ENCODE results near the gene KCNA1.

The KCNA1 gene

DNA sequence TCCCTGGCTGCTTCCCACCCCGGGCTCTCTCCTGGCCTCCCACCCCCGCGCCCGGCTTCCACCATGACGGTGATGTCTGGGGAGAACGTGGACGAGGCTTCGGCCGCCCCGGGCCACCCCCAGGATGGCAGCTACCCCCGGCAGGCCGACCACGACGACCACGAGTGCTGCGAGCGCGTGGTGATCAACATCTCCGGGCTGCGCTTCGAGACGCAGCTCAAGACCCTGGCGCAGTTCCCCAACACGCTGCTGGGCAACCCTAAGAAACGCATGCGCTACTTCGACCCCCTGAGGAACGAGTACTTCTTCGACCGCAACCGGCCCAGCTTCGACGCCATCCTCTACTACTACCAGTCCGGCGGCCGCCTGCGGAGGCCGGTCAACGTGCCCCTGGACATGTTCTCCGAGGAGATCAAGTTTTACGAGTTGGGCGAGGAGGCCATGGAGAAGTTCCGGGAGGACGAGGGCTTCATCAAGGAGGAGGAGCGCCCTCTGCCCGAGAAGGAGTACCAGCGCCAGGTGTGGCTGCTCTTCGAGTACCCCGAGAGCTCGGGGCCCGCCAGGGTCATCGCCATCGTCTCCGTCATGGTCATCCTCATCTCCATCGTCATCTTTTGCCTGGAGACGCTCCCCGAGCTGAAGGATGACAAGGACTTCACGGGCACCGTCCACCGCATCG, 1.8 kb downstream of the KCNA1 start:
- DNase-seq, result no peak

DNA sequence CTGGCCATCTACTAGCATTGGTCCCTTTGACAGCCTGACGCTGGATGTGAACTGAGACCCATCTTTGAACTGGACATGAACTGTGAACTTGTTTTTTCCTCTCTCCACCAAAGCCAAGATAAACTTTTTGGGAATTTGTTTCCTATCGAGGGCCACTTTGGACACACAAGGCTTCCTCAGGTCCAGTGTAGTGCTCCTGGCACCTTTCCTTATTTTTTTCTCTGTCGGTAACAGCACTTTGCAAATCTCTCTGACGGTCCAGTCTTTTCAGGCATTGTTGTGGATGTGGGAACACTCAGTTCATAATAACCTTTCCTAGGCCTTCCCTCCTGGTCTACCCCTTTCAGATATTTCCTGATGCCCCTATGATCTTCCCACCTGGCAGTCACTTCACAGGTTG, 5.0 kb downstream of the KCNA1 start:
- no peak for DNase-seq

DNA sequence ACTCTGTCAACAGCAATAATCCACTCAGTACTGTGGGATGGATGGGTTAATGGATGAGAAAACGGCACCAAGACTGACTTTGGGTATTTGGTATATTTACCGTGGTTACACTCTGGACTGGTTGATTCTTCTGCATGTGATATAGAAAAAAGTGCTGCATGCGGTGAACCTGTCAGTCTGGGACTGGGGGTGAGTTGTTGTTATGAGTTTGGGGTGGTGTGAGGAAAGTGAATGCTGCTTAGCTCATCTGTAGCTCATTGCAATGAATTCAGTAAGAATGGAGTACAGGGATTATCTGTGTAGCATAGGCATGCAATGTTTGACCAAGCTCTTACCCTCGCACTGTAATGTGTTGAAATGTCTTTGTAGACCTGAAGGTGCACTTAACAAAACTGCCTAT, 6.0 kb downstream of the KCNA1 start:
- DNase-seq, result no peak

DNA sequence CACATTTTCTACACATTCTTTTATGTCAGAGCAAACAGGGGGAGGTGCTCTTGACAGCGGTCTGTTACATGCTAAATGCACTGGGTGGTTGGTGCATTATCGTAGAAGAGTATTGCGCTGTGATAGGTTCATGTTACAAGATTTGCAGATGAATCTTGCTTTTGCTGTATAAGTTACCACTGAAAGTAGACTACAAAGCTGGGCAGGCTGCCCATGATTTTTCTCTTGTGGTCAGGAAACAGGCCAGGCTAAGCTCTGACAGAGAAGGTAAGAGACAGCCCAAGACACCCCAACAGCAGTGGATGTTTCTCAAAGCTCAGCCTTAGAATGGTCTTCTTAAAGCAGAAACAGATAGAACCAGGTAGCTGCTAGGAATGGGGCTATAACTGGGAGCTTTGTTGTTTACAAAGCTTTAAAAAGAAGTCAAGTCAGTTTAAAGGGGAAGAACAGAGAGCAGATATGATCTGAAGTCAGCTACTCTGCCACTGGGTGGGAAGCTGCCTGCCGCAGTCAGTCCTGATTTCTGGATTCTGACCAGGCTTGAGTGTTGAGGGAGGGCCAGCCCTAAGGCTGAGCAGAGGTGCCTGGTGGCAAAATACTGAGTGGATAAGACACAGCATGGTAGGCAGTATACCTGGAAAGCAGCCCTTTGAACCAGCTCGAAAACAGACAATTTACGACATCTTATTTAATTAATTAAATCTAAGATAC, 9.4 kb downstream of the KCNA1 start:
- no peak for DNase-seq

DNA sequence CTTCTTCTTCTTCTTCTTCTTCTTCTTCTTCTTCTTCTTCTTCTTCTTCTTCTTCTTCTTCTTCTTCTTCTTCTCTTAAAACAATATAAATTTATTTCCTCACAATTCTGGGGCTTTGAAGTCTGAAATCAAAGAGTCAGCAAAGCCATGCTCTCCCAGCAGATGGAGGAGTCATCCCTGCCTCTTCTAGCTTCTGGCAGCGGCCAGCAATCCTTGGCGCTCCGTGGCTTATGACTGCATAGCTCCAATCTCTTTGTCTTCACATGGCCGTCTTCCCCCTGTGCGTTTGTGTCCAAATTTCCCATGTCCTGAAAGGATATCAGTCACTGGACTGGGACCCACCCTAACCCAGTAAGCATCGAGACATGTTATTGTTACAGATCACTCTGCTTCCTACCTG, 22.9 kb downstream of the KCNA1 start:
- no peak for DNase-seq

DNA sequence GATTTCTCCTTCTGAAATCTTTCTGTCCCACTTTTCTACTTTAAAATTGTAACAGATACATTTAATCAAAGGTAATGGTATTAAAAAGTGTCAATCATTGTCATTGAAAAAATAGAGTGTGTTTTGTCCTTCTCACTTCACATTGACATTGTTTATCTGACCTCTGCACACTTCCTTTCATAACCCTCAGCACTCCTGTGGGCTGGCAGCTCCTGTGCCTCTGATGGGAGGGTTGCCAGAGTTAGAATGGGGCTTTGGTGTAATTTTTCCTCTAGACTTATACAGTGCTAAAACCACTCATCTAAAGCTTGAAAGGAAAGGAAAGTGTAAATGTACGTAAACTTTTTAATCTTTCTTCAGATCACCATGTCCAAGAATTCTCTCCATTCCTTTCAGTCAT, 23.7 kb downstream of the KCNA1 start:
- no peak for DNase-seq

DNA sequence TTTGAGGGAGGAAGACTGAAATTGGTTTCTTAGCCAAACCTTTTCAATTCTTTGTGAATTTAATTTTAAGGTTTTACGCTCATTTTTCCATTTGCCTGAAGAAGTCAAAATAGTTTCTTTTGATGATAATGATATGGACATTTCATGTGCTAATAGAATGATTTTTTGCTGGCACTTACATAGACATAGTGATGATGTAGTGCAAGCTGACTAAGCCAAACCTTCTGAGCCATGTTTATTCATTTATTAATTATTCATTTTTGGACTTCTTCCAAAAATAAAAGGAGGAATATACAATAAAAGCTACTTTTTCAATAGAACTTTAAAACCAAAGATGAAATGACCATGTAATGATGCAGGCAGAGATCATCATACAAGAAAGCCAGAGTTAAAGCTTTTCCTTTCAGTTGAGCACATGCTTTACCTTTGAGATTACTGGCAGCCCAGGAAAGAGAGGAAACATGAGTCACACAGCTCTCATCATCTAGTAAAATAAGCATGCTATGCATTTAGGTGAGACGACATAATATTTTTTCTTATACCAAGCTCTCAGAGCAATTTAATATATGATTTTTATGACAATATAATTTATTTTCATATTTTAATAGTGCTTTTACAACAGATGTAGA, 24.8 kb downstream of the KCNA1 start:
- DNase-seq, result no peak

DNA sequence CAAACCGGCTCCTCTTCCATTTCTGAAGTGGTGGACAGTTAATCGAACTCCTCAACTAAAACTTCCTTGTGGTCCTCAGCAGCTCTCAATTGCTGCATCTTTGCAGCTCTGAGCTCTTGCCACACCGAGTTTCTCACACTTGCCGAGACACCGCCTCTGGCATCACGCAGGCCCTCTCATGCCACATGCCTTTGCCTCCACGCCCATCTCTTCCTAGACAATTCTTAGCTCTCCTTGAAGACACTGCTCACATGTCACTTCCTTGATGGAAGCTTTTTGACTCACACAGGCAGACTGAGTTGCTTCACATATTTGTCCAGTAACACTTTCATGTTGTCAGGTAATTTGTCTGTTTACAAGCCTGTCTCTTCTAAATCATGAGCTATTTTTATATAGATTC, 29.2 kb downstream of the KCNA1 start:
- DNase-seq, result no peak

DNA sequence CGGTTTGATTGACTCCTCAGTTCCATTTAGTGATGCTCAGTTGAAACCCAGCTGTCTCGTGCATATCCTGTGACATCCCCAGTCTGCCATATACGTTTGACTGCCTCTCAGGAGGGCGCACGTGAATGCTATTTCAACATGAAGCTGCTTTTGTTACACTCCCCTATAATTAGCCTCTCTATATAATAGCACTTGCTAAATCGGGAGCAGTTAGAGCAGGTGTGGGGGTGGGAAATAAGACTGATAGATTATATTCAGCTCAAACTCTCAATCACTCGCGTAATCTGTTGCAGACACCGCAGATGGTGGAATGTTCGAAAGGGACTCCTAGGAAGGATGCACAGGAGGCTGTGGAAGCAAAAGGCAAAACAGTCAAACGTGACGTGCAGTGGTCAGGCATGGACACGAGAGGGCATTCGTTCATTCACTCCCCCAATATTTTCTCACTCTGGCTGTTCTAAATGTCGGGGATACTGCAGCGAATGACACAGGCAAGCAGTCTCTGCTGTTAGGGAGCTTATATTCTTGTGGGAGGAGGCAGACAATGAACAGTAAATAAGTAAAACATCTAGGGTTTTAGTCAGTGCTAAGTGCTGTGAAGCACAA, 29.8 kb downstream of the KCNA1 start:
- peak; percentile 61 for DNase-seq

DNA sequence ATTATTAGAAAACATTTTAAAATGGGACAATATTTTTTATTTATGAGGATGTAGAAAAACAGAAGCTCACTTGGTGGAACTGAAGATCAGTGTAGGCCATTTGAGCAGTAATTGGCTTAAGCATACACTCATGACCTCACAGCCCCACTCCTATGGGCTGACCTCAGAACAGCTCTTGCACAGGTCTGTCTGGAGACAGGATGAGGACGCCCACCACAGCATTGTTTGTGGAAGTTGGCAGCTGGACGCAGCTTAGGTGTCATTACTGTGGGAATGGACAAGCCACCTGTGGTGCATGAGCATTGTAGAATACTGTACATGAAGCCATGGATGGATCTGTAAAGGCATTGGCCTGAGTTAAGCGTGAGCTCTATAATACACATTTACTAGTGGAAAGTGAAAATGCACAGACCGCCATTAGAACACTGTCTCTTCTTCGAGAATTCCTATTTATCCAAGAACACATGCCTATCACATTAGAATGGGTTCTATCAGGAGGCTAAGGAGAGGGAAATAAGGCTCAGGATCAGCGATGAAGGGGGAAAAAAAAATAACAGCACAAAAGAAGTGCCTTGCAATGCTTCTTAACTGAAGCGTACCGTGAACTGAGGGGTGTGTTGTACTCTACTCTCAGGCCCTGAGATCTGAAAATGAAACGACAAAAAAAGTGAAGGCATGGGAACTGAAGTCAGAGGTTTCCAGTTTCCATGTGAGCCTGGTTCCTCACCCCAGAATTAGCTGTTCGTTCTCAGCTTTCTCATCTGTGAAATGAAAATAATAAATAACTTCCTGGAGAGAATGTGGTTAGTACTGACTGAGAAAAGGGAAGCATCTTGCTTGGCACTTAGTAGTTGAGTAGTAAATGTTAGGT, 33.6 kb downstream of the KCNA1 start:
- DNase-seq, result no peak

DNA sequence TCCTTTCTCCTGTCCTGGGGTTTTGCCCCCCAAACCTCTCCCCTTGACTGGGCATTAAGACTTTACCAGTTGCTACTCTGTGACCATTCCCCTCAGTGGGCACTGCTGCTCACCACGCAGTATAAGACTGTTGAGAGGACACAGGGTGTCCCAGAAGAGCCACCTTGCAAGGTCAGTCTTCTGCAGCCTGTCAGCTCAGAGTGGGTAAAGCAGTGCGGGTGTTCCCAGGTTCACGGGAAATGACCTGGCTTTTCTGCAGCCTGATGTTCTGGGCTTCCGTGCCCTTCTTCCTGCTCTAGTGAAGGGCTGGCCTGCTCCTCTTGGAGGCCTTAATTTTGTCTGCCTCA, 34.2 kb downstream of the KCNA1 start:
- DNase-seq, result no peak

DNA sequence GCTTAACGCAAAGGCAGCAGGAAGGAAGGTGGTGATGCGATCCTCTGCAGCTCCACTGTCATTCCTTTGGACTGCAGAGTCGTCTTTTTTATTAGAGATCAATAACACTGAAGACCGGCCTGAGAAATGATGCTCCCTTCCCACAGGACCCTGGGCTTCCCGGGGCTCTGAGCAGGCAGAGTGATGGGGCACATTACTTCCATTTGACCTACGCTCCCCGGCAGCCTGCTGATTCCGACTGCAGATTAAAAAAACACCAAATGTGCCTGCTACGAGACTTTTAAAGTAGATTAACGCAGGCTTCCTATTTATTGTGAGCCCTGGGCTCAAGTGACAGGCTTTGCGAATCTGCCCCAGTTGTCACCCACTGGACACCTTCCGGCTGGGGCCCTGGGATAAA, 37.5 kb downstream of the KCNA1 start:
- no peak for DNase-seq

DNA sequence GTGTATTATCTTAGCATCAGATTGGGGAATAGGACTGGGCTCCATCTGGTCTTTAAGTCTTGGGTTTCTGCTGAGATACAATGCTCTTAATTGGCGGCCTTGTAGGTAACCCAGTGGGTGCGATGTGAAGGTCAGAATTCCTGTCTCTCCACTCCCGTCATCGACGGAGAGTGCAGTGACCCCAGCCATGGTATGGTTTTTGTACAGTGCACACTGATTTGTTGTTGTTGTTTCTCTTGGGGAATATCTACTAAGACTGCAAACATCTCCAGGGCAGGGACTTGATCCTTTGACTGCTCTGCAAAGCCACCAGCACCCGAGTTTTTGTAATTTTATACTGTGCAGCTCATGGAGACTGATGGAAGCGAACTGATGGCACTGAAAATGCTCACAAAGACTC, 41.4 kb downstream of the KCNA1 start:
- DNase-seq, result no peak

DNA sequence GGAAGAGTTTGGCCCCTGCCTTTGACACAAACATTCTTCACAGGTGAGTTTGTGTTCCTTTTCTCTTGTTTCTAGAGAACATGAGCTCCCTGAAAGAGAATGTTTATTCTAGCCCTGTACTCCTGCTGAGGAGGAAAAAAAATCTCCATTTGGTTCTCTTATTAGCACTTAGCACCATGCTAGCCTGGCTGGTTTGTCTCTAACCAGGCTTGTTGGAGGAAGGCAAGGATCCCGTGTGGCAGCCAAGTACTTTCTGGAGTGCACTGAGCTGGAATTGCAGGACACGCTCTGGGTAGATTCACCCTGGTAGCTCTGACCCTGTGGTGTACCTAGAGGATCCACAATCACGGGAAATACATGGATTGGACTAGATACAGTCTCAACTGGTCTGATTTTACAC, 41.9 kb downstream of the KCNA1 start:
- no peak for DNase-seq

DNA sequence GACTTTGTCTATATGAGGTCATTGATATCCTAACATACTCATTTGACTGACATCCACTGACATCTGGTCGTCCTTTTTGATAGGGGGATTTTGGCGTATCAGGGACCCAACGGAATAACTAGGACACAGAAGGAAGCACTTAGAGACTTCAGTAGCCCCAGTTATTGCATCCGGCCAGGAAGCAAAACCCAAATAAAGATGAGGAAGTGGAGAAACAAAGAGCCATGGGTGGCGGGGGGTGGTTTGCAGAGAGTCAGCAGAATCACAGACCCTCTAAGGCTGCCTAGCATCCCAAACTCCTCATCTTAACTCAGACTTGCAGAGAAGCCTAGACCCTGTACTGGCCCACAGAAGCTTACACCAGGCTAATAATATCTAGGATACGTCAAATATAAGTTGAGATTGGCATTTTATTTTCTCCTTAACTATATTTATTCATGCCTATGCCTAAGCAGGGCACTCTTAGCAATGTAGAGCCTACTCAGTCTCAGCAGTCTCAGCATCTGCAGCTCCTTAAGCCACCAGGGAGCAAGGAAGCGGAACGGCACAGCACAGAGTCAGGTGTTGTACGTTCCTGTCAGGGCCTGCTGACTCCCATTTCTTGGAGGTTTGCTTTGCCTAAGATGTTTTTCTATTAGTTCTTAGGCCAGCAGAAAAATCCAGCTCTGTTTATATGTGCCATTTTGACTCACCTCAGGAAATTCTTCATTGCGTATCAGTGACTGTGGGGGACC, 45.1 kb downstream of the KCNA1 start:
- no peak for DNase-seq

DNA sequence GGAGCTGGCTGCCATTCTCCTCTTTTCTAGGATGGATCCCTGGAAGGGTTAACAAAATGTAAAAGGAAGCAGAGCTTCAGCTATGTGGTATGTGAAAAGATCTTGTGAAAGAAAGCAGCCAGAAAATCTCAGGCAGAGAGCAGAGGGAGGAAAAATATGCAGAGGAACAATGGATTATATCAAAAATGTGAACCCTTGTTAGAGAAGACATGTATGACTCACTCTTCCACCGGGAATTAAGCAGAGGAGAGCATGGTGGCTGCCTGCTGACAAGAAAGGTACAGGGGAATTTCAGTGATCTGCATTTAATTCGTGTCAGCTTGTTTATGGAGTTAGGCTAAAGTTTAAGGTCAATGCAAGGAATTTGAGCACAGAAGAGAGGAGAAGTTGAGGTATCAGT, 46.3 kb downstream of the KCNA1 start:
- no peak for DNase-seq

DNA sequence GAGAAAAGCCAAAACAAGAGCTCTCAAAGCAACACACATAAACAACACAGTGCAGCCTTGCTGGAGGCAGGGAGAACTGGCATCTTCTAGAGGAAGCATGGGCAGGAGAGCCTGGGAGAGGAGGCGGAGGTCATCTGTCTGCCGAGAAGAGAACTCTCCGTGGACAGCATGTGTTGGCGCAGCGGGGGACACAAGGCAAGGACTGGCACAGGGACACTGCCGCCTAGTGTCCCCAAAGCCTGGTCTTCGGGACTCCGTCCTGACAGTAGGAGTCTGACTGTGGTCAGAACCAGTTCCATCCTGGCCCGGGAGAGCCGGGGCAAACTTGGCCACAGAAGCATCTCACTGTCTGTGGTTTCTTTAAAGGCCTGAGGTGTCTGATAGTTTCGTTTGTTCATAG, 47.3 kb downstream of the KCNA1 start:
- DNase-seq, result no peak

DNA sequence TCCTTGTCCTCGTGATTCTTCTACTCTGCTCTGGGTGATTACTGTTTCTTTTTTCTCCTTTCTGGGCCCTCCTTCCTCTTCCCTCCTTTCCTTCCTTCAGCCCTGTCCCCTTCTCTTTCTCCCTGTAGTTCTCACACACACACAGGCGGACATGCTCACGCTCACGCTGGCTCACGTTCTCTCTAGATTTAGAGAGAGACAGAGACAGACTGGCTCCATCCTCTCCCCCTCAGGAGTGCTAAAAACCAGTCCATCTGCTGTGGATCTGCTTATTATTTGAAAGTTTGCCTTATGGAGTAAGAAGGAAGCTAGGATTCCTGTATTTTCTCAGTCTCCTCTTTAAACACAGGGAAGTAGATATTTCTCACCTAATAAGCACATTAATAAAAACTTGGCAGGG, 48.1 kb downstream of the KCNA1 start:
- no peak for DNase-seq

DNA sequence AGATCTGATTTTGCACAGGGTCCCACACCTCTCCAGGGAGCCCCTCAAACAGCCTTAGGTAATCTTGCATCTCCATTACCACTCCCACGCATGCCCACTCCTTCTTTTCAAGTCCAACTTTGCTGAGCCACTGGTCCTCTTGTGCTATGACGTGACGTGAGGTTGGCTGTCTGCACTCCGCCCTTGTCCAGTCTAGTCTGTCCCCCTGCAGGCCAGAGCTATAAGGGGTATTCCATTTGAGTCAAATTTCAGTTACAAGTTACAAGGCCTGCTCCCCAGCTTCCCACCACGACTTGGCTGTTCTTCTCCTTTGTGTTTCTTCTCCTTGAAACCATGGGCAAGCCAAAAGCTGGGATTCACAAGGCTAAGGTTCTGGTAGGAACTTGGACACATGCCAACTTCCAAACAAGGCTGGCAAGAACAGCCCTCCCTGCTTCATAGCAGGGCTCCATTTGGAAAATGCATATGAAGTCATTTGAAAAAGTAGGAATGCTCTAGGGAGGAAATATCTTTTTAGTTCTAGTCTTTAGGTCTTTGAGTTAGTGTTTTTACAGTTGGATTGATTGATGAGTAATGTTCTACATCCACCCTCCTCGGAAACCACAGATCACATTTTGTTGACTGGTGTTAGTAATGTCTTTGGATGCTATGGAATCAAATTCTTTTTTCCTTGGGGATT, 49.1 kb downstream of the KCNA1 start:
- no peak for DNase-seq

DNA sequence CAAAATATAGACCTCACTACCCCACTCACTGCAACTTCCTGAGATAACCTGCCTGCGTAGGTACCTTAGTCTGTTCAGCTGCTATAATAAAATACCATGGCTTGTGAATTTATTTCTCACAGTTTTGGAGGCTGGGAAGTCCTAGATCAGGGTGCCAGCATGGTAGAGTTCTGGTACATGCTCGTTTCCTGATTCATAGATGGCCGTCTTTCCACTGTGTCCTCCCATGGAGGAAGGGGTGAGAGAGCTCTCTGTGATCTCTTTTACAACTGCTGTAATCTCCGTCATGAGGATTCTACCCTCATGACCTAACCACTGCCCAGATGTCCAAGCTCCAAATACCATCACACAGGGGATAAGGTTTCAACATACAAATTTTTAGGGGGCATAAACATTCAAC, 49.7 kb downstream of the KCNA1 start:
- no peak for DNase-seq

DNA sequence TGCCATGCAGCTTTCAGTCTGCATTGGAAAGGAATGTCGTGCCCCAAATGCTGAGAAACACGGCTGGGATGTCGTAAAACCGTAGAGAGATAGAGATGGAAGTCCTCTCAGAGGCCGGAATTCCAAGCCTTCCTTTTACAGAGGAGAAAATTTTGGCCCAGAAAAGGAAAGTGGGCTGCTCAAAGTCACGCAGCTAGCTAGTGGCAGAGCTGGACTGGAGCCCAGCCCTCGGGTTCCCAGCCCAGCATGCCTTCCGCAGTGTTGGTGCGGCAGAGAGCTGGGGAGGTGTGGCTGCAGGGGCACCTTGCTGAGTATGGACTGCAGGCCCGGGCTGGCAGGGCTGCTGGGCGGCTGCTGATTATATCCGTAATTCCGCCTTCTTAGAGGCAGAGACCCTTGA, 50.3 kb downstream of the KCNA1 start:
- peak; percentile 33 for DNase-seq

DNA sequence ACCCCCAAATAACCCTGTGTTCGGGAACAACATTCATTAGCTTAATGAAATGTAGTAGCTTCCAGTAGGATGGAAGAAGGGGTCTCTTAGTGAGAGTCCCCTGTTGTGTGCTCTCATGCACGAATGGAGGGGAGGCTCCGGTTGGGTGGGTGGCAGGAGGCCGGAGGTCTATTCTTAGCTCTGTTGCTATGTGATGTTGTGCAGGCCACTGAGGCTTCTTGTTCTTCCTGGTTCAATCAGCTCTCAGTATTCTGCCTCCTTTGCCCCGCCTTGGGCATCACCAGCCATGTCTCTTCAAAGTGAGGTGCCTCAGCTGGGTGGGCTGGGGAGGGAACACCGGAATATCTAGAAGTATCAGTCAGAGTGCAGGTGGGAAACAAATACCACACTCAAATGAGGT, 50.8 kb downstream of the KCNA1 start:
- no peak for DNase-seq

All from NCI-H1092 (cell line).